HepG2 (cell line): ENCODE results near the gene HNRNPL. TPM values are rescaled to one million over a fixed set of nuclear protein-coding genes. Genes with fewer than 3 reads are reported as not detected.
A peak's percentile ranks its signal among the peaks of the same experiment; 100 is the strongest.

ENCODE experiments used
- CAMTA2 ChIP-seq: sonication (generic); formaldehyde crosslinking; IDR thresholded peaks from 2 replicates; pipeline ENCODE4 v1.4.0; 2020; ENCODE audit warnings: mild to moderate bottlenecking, missing genetic modification reagents, borderline replicate concordance
- ELF1 ChIP-seq: sonication (generic); formaldehyde crosslinking; IDR thresholded peaks from 2 replicates; pipeline ENCODE4 v1.4.0; 2020; ENCODE audit warnings: missing genetic modification reagents
- ETV6 ChIP-seq: sonication (generic); formaldehyde crosslinking; conservative IDR thresholded peaks from 2 replicates; pipeline ENCODE4 v1.4.0; 2020; ENCODE audit warnings: missing genetic modification reagents
- HNRNPLL ChIP-seq: fragments of 200-400 bp; formaldehyde crosslinking; IDR thresholded peaks from 2 replicates; pipeline ENCODE4 v1.6.1; 2017; ENCODE audit warnings: mild to moderate bottlenecking, low read depth, low read length; ENCODE audit not compliant: poor library complexity, severe bottlenecking
- KDM1A ChIP-seq: IDR thresholded peaks from 2 replicates; pipeline ENCODE4 v1.6.1; 2016; ENCODE audit warnings: missing compliant biosample characterization
- KMT2B ChIP-seq: IDR thresholded peaks from 2 replicates; pipeline ENCODE4 v1.6.1; 2016; ENCODE audit warnings: missing genetic modification reagents, missing compliant biosample characterization
- MIER2 ChIP-seq: IDR thresholded peaks from 2 replicates; pipeline ENCODE4 v1.6.1; 2016; ENCODE audit warnings: missing biosample characterization, missing genetic modification reagents
- MIXL1 ChIP-seq: IDR thresholded peaks from 2 replicates; pipeline ENCODE4 v1.6.1; 2016
- MTF2 ChIP-seq: sonication (generic); formaldehyde crosslinking; IDR thresholded peaks from 2 replicates; pipeline ENCODE4 v1.5.0; 2020; ENCODE audit warnings: missing genetic modification reagents, borderline replicate concordance
- PLRG1 ChIP-seq: fragments of 450-650 bp; conservative IDR thresholded peaks from 2 replicates; pipeline ENCODE4 v1.6.1; 2016
- RXRB ChIP-seq: IDR thresholded peaks from 2 replicates; pipeline ENCODE4 v1.6.1; 2016; ENCODE audit warnings: borderline replicate concordance, missing genetic modification reagents, missing compliant biosample characterization
- SIN3A ChIP-seq: IDR thresholded peaks from 2 replicates; pipeline ENCODE4 v1.6.1; 2011; ENCODE audit warnings: low read depth, mild to moderate bottlenecking, control low read depth, low read length, borderline replicate concordance
- TARDBP ChIP-seq: sonication (generic); formaldehyde crosslinking; IDR thresholded peaks from 2 replicates; pipeline ENCODE4 v1.8.0; 2022; ENCODE audit warnings: mild to moderate bottlenecking, missing genetic modification reagents
- TCF7 ChIP-seq: sonication (generic); IDR thresholded peaks from 2 replicates; pipeline ENCODE4 v1.6.1; 2016; ENCODE audit warnings: antibody characterized with exemption, low read depth
- TEAD2 ChIP-seq: sonication (generic); formaldehyde crosslinking; IDR thresholded peaks from 2 replicates; pipeline ENCODE4 v1.9.0; 2021; ENCODE audit warnings: missing genetic modification reagents
- ZFP36L2 ChIP-seq: sonication (generic); formaldehyde crosslinking; IDR thresholded peaks from 2 replicates; pipeline ENCODE4 v1.4.0; 2020; ENCODE audit warnings: missing genetic modification reagents
- ZNF260 ChIP-seq: sonication (generic); formaldehyde crosslinking; IDR thresholded peaks from 2 replicates; pipeline ENCODE4 v1.4.0; 2020; ENCODE audit warnings: missing genetic modification reagents, low read depth, mild to moderate bottlenecking, borderline replicate concordance
- polyA plus RNA-seq, 8 experiments: library from polyadenylated mRNA; depleted of rRNA in 3 of 8; stranded (reverse) in 7 of 8; unstranded in 1 of 8; fragments of >200 nt; fragmentation: Illumina TruSeq in 4 of 8; extraction: Trizol in 4 of 8; gene quantifications; 2 replicates each; pipeline versions ENCODE4 v1.2.1 to v1.2.3, GENCODE V29; 2011 to 2016; ENCODE audit warnings: low read depth in 4 of 8, missing spikeins in 1 of 8, mixed read lengths in 1 of 8; ENCODE audit not compliant: insufficient read depth in 1 of 8
- total RNA-seq, 5 experiments: library from RNA; depleted of rRNA; stranded (reverse); fragments of >200 nt; fragmentation: Illumina TruSeq; extraction: Trizol; gene quantifications; 2 replicates each; pipeline ENCODE4 v1.2.3, GENCODE V29; 2016; ENCODE audit warnings: low read depth in 1 of 5
- TF ChIP-seq, protein P1 (sequence below): sonication (generic); formaldehyde crosslinking; IDR thresholded peaks from 2 replicates; pipeline ENCODE4 v1.8.1; 2023; ENCODE audit warnings: mild to moderate bottlenecking, missing genetic modification reagents
- TF ChIP-seq, protein P2 (sequence below): IDR thresholded peaks from 2 replicates; pipeline ENCODE4 v1.6.1; 2016; ENCODE audit warnings: mild to moderate bottlenecking
- TF ChIP-seq, protein P3 (sequence below): fragments of 450-650 bp; IDR thresholded peaks from 2 replicates; pipeline ENCODE4 v1.6.1; 2017
- TF ChIP-seq, protein P4 (sequence below): sonication (generic); formaldehyde crosslinking; IDR thresholded peaks from 2 replicates; pipeline ENCODE4 v1.8.1; 2023; ENCODE audit warnings: mild to moderate bottlenecking, moderate library complexity, missing genetic modification reagents
- TF ChIP-seq, protein P5 (sequence below): sonication (generic); formaldehyde crosslinking; IDR thresholded peaks from 2 replicates; pipeline ENCODE4 v1.5.0; 2020; ENCODE audit warnings: missing genetic modification reagents, mild to moderate bottlenecking, borderline replicate concordance
- TF ChIP-seq, protein P6 (sequence below), 2 experiments: IDR thresholded peaks; 2 replicates each; pipeline ENCODE4 v1.6.1; 2011 to 2012; ENCODE audit warnings: low read length in 2 of 2, borderline replicate concordance in 1 of 2, low read depth in 1 of 2, mild to moderate bottlenecking in 1 of 2, moderate library complexity in 1 of 2

Gene HNRNPL
- total and polyA plus RNA-seq, 2 of the 13 experiments (the other 11 are each of a cell fraction or from before 2014, with no cell fraction given) = 156 to 278 TPM

DNA sequence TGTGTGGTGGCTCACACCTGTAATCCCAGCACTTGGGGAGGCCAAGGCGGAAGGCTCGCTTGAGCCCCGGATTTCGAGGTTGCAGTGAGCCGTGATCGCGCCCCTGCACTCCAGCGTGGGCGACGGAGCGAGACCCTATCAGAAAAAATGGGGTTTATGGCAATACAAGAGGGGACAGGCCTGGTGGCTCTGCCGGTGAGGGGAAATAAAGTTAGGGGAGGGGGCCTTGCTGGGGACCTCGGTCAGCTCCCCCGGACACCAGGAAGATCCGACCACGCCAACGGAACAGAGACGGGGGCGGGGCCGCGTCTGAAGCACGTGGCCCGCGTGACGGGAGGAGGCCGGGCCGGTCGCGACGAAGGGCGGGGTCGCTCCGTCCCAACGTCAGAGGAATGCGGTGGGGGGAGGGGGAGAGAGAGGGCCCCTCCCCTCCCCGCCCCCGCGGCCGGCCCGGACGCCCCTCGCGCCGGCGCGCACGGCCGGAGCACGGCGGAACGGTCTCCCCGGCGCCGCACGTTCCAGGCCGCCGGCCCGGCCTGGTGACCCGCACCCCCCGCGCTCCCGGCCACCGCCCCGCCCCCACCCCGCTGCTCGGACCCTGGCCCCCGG, 1.9 kb upstream of the HNRNPL start (continued):
- TF ChIP-seq, protein P1, sequence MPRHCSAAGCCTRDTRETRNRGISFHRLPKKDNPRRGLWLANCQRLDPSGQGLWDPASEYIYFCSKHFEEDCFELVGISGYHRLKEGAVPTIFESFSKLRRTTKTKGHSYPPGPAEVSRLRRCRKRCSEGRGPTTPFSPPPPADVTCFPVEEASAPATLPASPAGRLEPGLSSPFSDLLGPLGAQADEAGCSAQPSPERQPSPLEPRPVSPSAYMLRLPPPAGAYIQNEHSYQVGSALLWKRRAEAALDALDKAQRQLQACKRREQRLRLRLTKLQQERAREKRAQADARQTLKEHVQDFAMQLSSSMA = 0 out of 2 replicates have a peak, but pooled peaks have one; percentile 22
- TF ChIP-seq TEAD2 (CRISPR knock-in tag) (0 out of 2 replicates have a peak, but pooled peaks have one; percentile 30), MIXL1 (CRISPR knock-in tag) (no peak; the same call in 1 of the 2 replicates), MTF2 (CRISPR knock-in tag) (no peak), TCF7 (no peak), ZFP36L2 (CRISPR knock-in tag) (no peak), ELF1 (peak; percentile 68), KDM1A (CRISPR knock-in tag) (peak; percentile 26; the same call in 1 of the 2 replicates), ETV6 (CRISPR knock-in tag) (no peak; the same call in 1 of the 2 replicates), PLRG1 (no peak), ZNF260 (CRISPR knock-in tag) (no peak), KMT2B (no peak), TARDBP (CRISPR knock-in tag) (no peak), HNRNPLL (peak; percentile 16), MIER2 (CRISPR knock-in tag) (no peak), RXRB (CRISPR knock-in tag) (peak; percentile 50), CAMTA2 (CRISPR knock-in tag) (no peak), SIN3A (peak; percentile 47; the same call in 1 of the 2 replicates)
- TF ChIP-seq, protein P2, sequence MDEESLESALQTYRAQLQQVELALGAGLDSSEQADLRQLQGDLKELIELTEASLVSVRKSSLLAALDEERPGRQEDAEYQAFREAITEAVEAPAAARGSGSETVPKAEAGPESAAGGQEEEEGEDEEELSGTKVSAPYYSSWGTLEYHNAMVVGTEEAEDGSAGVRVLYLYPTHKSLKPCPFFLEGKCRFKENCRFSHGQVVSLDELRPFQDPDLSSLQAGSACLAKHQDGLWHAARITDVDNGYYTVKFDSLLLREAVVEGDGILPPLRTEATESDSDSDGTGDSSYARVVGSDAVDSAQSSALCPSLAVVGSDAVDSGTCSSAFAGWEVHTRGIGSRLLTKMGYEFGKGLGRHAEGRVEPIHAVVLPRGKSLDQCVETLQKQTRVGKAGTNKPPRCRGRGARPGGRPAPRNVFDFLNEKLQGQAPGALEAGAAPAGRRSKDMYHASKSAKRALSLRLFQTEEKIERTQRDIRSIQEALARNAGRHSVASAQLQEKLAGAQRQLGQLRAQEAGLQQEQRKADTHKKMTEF (CRISPR knock-in tag) = peak; percentile 68
- TF ChIP-seq, protein P3, sequence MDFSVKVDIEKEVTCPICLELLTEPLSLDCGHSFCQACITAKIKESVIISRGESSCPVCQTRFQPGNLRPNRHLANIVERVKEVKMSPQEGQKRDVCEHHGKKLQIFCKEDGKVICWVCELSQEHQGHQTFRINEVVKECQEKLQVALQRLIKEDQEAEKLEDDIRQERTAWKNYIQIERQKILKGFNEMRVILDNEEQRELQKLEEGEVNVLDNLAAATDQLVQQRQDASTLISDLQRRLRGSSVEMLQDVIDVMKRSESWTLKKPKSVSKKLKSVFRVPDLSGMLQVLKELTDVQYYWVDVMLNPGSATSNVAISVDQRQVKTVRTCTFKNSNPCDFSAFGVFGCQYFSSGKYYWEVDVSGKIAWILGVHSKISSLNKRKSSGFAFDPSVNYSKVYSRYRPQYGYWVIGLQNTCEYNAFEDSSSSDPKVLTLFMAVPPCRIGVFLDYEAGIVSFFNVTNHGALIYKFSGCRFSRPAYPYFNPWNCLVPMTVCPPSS = no peak
- TF ChIP-seq, protein P4, sequence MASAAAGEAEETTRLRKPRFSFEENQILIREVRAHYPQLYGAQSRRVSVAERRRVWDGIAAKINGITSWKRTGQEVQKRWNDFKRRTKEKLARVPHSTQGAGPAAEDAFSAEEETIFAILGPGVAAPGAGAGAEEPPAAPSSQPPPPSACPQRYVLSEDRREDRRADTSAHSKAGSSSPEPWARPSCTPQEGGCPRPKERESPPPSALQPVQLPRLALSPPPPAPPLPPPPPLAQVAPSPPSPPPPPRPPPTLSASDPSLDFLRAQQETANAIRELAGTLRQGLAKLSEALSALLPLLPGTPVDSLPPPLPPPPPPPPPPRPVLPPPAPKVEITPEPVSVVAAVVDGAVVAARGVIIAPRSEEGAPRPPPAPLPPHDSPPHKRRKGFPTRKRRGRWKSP = no peak
- TF ChIP-seq, protein P5, sequence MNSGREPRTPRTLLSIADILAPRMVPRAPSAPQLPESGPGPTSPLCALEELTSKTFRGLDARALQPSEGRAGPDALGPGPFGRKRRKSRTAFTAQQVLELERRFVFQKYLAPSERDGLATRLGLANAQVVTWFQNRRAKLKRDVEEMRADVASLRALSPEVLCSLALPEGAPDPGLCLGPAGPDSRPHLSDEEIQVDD (CRISPR knock-in tag) = no peak
- TF ChIP-seq, protein P6, sequence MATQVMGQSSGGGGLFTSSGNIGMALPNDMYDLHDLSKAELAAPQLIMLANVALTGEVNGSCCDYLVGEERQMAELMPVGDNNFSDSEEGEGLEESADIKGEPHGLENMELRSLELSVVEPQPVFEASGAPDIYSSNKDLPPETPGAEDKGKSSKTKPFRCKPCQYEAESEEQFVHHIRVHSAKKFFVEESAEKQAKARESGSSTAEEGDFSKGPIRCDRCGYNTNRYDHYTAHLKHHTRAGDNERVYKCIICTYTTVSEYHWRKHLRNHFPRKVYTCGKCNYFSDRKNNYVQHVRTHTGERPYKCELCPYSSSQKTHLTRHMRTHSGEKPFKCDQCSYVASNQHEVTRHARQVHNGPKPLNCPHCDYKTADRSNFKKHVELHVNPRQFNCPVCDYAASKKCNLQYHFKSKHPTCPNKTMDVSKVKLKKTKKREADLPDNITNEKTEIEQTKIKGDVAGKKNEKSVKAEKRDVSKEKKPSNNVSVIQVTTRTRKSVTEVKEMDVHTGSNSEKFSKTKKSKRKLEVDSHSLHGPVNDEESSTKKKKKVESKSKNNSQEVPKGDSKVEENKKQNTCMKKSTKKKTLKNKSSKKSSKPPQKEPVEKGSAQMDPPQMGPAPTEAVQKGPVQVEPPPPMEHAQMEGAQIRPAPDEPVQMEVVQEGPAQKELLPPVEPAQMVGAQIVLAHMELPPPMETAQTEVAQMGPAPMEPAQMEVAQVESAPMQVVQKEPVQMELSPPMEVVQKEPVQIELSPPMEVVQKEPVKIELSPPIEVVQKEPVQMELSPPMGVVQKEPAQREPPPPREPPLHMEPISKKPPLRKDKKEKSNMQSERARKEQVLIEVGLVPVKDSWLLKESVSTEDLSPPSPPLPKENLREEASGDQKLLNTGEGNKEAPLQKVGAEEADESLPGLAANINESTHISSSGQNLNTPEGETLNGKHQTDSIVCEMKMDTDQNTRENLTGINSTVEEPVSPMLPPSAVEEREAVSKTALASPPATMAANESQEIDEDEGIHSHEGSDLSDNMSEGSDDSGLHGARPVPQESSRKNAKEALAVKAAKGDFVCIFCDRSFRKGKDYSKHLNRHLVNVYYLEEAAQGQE (IDR thresholded peaks at IDR 0.05; ENCODE audit: borderline replicate concordance in 1 of 2, low read depth in 1 of 2, low read length in 2 of 2) = no peak; a peak in 2 of 4 replicates
